DMS153 treated with DMSO at 0.1 percent for 48 hours (cell line): ENCODE results near the gene PABPC4L.
"Not testable (repeated sequence)": the region's sequence is repeated elsewhere in the genome, so short reads cannot be mapped to it uniquely, and the experiment has no call there.

ENCODE experiments used
- DNase-seq: peaks from one replicate; lab custom pipeline; 2025; ENCODE audit not compliant: unreplicated experiment; lab: John Stamatoyannopoulos, UW

Gene PABPC4L

GRCh38 chr4:134201216-134202161 lies at the start of gene PABPC4L:
TSS of gene PABPC4L (minus strand) at chr4:134201789. CDS start at chr4:134201019, 770 bp downstream.
- DNase-seq, result no peak

GRCh38 chr4:134251322-134251721 lies 49.7 kb upstream of the PABPC4L start:
- DNase-seq, result no peak

- DNase-seq, result no peak
Observed at GRCh38 chr4:134243742-134244713, 42.4 kb upstream of the PABPC4L start.

- no peak for DNase-seq
Observed at GRCh38 chr4:134219043-134219442, 17.5 kb upstream of the PABPC4L start.

- no peak for DNase-seq
Observed at GRCh38 chr4:134216411-134216810, 14.8 kb upstream of the PABPC4L start.

- no peak for DNase-seq
Observed at GRCh38 chr4:134215620-134216344, 14.2 kb upstream of the PABPC4L start.

GRCh38 chr4:134207955-134208354 lies 6.4 kb upstream of the PABPC4L start:
- DNase-seq, result not testable (repeated sequence)

DNA sequence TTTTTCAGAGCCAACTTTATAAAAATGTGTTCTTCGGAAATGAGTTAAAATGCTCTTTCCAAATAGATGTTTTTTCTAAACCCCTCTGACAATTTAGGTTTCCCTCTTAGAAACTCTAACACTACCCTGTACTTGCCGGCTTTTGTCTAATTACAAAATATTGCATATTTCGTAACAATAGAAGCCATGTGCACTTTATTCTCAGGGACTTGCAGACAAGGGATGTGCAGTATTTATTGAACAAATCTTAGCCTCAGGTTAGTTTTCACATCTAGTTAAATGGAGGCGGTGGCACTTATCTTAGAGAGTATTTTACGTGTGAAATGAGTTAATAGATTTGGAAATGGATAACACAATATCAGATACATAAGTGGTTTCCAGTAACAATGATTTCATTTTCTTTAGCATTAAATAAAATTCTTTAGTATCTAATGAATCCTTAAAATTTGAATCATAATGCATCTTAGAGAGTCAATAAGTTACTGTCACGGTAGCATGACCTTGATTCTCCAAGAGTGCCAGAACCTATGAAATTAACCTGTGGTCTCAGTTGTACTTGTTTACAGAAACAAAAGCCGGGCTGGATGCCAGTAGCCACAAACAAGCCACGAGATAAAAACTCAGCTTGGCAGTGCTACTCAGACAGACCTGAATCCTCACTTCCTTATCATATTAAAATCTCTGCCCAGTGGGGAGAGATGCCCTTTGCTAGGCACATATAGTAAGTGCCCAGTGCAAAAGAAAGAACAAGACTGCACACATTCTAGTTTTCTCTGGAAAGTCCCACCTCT lies 772 bp upstream of the PABPC4L start:
- DNase-seq, result peak; percentile 22

- no peak for DNase-seq
Observed at GRCh38 chr4:134200811-134201215, 776 bp downstream of the PABPC4L start.

DNA sequence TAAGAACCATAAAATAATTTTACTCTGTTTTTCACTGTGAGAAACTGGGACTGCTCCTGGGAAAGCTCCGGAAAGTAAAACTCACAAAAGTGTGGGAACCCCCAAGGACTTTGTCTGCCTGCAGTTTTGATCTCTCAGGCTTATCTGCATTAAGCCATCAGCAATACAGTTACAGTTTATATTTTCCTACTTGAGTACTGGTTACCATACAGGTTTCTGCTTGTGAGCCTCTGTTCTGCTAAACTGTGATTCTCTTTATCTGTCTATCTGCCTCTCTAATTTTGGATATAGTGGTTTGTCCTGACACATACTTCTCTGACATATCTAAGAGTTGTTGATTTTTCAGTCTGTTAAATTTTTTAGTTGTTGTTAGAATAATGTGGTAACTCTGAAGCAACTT lies 11.6 kb downstream of the PABPC4L start:
- no peak for DNase-seq

DNA sequence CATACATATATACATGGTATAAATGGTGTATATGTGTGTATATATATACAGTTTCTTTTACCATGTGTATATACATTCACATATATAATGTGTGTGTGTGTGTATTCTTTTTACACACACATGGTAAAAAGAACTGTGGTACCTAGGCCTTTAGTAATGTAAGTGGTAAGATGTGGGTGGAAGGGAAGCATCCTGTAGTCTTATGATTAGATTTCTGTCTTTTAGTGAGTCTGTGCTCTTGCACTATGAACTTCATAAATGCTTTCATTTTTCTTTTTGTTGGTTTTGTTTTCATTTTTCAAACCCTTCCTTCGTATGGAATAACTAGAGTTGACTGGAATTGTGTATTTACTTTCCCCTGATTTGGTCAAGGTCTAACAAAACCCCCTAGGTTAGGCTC lies 12.1 kb downstream of the PABPC4L start:
- no peak for DNase-seq

DNA sequence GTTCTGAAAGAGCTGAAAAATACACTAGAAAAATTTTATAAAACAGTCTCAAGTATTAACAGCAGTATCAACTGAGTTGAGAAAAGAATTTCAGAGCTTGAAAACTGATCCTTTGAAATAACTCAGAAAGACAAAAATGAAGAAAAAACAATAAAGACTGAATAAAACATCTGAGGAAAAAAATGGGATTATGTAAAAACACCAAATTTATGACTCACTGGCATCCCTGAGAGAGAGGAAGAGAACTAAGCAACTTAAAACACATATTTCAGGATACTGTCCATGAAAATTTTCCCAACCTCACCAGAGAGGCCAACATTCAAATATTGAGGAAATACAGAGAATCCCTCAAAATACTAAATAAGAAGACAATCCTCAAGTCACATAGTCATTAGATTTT lies 22.9 kb downstream of the PABPC4L start:
- DNase-seq, result no peak

DNA sequence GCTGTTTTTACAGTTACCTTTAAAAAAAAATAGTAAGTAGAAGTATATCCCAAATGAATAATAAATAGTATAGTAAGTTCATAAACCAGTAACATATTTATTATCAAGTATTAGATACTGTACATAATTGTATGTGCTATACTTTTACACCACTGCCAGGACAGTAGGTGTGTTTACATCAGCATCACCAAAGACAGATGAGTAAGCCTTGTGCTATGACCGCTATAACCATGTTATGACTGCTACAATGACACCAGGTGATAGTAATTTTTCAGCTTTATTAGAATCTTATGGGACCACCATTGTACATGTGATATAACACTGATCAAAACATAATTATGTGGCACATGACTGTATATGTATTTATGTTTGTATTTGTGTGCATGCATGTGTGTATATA lies 27.3 kb downstream of the PABPC4L start:
- DNase-seq, result no peak

DNA sequence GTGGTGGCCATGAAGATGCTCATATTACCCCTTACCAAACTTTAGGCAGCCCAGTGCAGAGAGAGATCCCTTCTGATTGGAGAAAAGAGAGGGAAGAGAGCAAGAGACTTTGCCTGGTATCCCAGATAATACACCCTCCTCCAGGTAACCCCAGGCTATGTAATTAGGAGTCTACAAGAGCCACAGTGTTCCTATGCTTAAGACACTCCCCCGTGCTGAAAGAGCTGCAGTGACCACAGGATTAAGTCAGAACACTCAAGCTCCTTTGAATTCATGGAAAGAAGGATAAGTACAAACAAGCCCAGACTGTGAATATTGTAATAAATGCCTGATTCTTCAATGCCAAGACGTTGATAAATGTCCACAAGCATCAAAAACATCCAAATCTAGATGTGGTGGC lies 41.4 kb downstream of the PABPC4L start:
- DNase-seq, result no peak

DNA sequence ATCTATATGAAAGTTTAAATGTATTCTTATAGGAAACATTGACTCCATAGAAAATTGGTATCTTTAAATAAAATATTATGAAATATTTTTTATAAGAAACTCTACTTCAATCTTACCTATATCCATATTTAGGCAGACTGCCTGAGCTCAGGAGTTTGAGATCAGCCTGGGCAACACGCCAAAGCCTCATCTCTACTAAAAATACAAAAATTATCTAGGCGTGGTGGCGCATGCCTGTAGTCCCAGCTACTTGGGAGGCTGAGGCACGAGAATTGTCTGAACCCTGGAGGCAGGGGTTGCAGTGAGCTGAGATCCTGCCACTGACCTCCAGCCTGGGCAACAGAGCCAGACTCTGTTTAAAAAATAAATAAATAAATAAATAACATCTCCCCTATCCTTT lies 47.5 kb downstream of the PABPC4L start:
- no peak for DNase-seq

DNA sequence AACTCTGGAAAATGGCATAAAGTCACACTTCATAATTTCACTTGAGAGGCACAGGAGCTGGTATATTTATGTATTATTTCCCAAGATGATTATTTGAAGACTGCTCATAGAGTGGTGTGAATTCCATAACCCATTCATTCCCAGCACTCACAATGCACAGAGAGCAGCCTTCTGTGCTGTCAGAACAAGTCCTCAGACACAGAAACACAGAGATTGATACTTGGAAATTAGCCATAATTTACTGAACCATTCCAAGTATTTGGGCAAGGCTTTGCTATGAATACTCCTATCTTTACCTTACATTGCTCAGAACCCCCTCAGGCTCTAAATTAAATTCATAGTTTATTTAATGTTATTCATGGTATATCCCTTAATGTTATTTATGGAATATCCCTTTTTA lies 53.6 kb downstream of the PABPC4L start:
- DNase-seq, result no peak
